NCI-H1694 (cell line): Measurements from ENCODE around the gene HHLA2.

Experiments
- DNase-seq: peaks from one replicate; lab custom pipeline; 2025; lab: John Stamatoyannopoulos, UW

Gene HHLA2

GRCh38 chr3:108300103-108300849, 3.9 kb downstream of the HHLA2 start:
- DNase-seq: no peak

- DNase-seq: no peak
Observed at GRCh38 chr3:108301695-108302404, 5.5 kb downstream of the HHLA2 start.

- no peak for DNase-seq
Observed at GRCh38 chr3:108302570-108302969, 6.2 kb downstream of the HHLA2 start.

- DNase-seq: no peak
Observed at GRCh38 chr3:108305484-108306172, 9.3 kb downstream of the HHLA2 start.

- no peak for DNase-seq
Observed at GRCh38 chr3:108311797-108312196, 15.4 kb downstream of the HHLA2 start.

- DNase-seq: no peak
Observed at GRCh38 chr3:108312656-108313055, 16.3 kb downstream of the HHLA2 start.

- no peak for DNase-seq
Observed at GRCh38 chr3:108315767-108316301, 19.5 kb downstream of the HHLA2 start.

- DNase-seq: no peak
Observed at GRCh38 chr3:108319428-108320082, 23.2 kb downstream of the HHLA2 start.

- no peak for DNase-seq
Observed at GRCh38 chr3:108320746-108321350, 24.5 kb downstream of the HHLA2 start.

GRCh38 chr3:108322352-108322751, 26.0 kb downstream of the HHLA2 start:
- DNase-seq: no peak

- DNase-seq: no peak
Observed at GRCh38 chr3:108324177-108324576, 27.8 kb downstream of the HHLA2 start.

GRCh38 chr3:108327168-108327567, 30.8 kb downstream of the HHLA2 start:
- DNase-seq: no peak

GRCh38 chr3:108328821-108329486, 32.6 kb downstream of the HHLA2 start:
- DNase-seq: no peak

- DNase-seq: no peak
Observed at GRCh38 chr3:108329508-108329907, 33.2 kb downstream of the HHLA2 start.

GRCh38 chr3:108329947-108330346, 33.6 kb downstream of the HHLA2 start:
- DNase-seq: no peak

- DNase-seq: no peak
Observed at GRCh38 chr3:108331792-108332191, 35.4 kb downstream of the HHLA2 start.

- no peak for DNase-seq
Observed at GRCh38 chr3:108333961-108334360, 37.6 kb downstream of the HHLA2 start.

GRCh38 chr3:108334701-108335100, 38.4 kb downstream of the HHLA2 start:
- DNase-seq: no peak

GRCh38 chr3:108338901-108339545, 42.7 kb downstream of the HHLA2 start:
- no peak for DNase-seq

GRCh38 chr3:108341911-108342310, 45.6 kb downstream of the HHLA2 start:
- no peak for DNase-seq
